K562 (cell line): Measurements from ENCODE around the gene MKNK2. TPM values are rescaled to one million over a fixed set of nuclear protein-coding genes. Genes with fewer than 3 reads are reported as not detected.

Experiments used
- ATAC-seq: fragments of 200-7000 bp; cut with Tn5 transposase; 3 replicates; pipeline ENCODE4 v1.9.1; 2020; ENCODE audit warnings: moderate library complexity
- BruUV-seq: library from RNA; stranded (reverse); fragments of 400-500 nt; replicated peaks from 2 replicates; lab custom pipeline; 2021; lab: Mats Ljungman, UMichigan
- CTCF ChIA-PET: fragments of 300-600 bp; formaldehyde crosslinking; extraction: SDS; loops from one replicate; lab custom pipeline; 2021; ENCODE audit warnings: low intra/inter-chr PET ratio; lab: Yijun Ruan, JAX
- POLR2A ChIA-PET: fragments of 300-600, 350-650 bp; sonication (Branson Sonifier 250); formaldehyde crosslinking; extraction: SDS; loops from one replicate; lab custom pipeline; 2021; ENCODE audit warnings: antibody characterized with exemption, inconsistent platforms; lab: Yijun Ruan, JAX
- DNase-seq, 4 experiments: peaks; one replicate each; pipeline versions ENCODE4 v3.0.0 to v3.0.0-alpha.2; 2011 to 2018; ENCODE audit warnings: low spot score in 3 of 4, mixed read lengths in 3 of 4; ENCODE audit errors: extremely low read depth in 1 of 4
- FAIRE-seq: peaks from 2 replicates; lab custom pipeline; 2011; peaks lifted over from hg19 to GRCh38; lab: Jason Lieb, UNC
- H2AFZ ChIP-seq: 2 replicates; pipeline ENCODE4 v1.6.0; 2011; ENCODE audit warnings: low read depth, low read length, control low read depth, inconsistent platforms
- H3K27ac ChIP-seq: fragments of 200-600 bp; 3 replicates; pipeline ENCODE4 v1.8.0; 2011; ENCODE audit warnings: low read depth, mild to moderate bottlenecking, control low read depth, inconsistent platforms, low read length, moderate library complexity, mixed read lengths; ENCODE audit errors: extremely low read depth
- H3K27me3 ChIP-seq, 2 experiments: fragments of 300-600 bp in 1 of 2; 2 replicates in 1 of 2; 3 replicates in 1 of 2; pipeline versions ENCODE4 v1.6.0 to v1.8.0; 2011; ENCODE audit warnings: inconsistent platforms in 2 of 2, low read length in 2 of 2, mild to moderate bottlenecking in 1 of 2, mixed read lengths in 1 of 2, moderate library complexity in 1 of 2; ENCODE audit not compliant: control insufficient read depth in 2 of 2, insufficient read depth in 2 of 2
- H3K36me3 ChIP-seq: fragments of 300-600 bp; 3 replicates; pipeline ENCODE4 v1.8.0; 2011; ENCODE audit warnings: mild to moderate bottlenecking, low read length, inconsistent platforms; ENCODE audit not compliant: control insufficient read depth, insufficient read depth
- H3K4me1 ChIP-seq, 2 experiments: fragments of 200-600 bp in 1 of 2; replicated peaks in 1 of 2; 2 replicates in 1 of 2; 3 replicates in 1 of 2; pipeline versions ENCODE4 v1.5.1 to v1.8.0; 2011; ENCODE audit warnings: inconsistent platforms in 2 of 2, low read length in 2 of 2, mild to moderate bottlenecking in 1 of 2, mixed read lengths in 1 of 2, moderate library complexity in 1 of 2; ENCODE audit not compliant: control insufficient read depth in 2 of 2, insufficient read depth in 2 of 2
- H3K4me2 ChIP-seq: 2 replicates; pipeline ENCODE4 v1.6.1; 2011; ENCODE audit warnings: low read length, control low read depth, inconsistent platforms, mixed read lengths; ENCODE audit not compliant: insufficient read depth
- H3K4me3 ChIP-seq: fragments of 200-600 bp; sonication (generic), shearing (Covaris generic); 2 replicates; pipeline ENCODE4 v1.5.1; 2016; ENCODE audit warnings: control low read depth, inconsistent platforms
- H3K79me2 ChIP-seq: fragments of 200-600 bp; 3 replicates; pipeline ENCODE4 v1.8.0; 2011; ENCODE audit warnings: low read length, inconsistent platforms; ENCODE audit not compliant: control insufficient read depth, insufficient read depth
- H3K9ac ChIP-seq, 2 experiments: 2 replicates each; pipeline versions ENCODE4 v1.6.0 to v1.6.1; 2011; ENCODE audit warnings: low read depth in 2 of 2, low read length in 2 of 2, control low read depth in 1 of 2, inconsistent platforms in 1 of 2, mild to moderate bottlenecking in 1 of 2, mixed read lengths in 1 of 2; ENCODE audit not compliant: insufficient read depth in 1 of 2
- H3K9me1 ChIP-seq: one replicate; pipeline ENCODE4 v1.6.0; 2011; ENCODE audit warnings: inconsistent platforms, mild to moderate bottlenecking, low read length, moderate library complexity; ENCODE audit not compliant: control insufficient read depth, insufficient read depth
- H3K9me3 ChIP-seq: replicated peaks from 2 replicates; pipeline ENCODE4 v1.5.1; 2011; ENCODE audit warnings: low read depth, low read length, inconsistent platforms; ENCODE audit not compliant: control insufficient read depth, insufficient read depth
- H4K20me1 ChIP-seq: replicated peaks from 2 replicates; pipeline ENCODE4 v1.6.1; 2011; ENCODE audit warnings: low read length, inconsistent platforms, mixed read lengths; ENCODE audit not compliant: control insufficient read depth, insufficient read depth
- EHMT2 ChIP-seq: fragments of 450-650 bp; IDR thresholded peaks from 2 replicates; pipeline ENCODE4 v1.6.1; 2018; ENCODE audit warnings: antibody characterized with exemption
- HNRNPH1 ChIP-seq: fragments of 200-400 bp; formaldehyde crosslinking; optimal IDR thresholded peaks from 2 replicates; pipeline ENCODE3; 2017; ENCODE audit warnings: low read depth, mild to moderate bottlenecking, low read length, moderate library complexity
- KHSRP ChIP-seq: fragments of 450-650 bp; IDR thresholded peaks from 2 replicates; pipeline ENCODE4 v1.6.1; 2017
- MAZ ChIP-seq, 2 experiments: fragments of 450-650 bp in 1 of 2; sonication (generic) in 1 of 2; formaldehyde crosslinking; IDR thresholded peaks in 1 of 2; conservative IDR thresholded peaks in 1 of 2; 2 replicates each; pipeline versions ENCODE4 v1.4.0 to v1.5.0; 2020; ENCODE audit warnings: mild to moderate bottlenecking in 1 of 2, missing genetic modification reagents in 1 of 2
- PTTG1 ChIP-seq: fragments of 450-650 bp; IDR thresholded peaks from 2 replicates; pipeline ENCODE4 v1.6.1; 2016; ENCODE audit warnings: low read depth, mild to moderate bottlenecking, missing genetic modification characterization, missing compliant biosample characterization
- RBM25 ChIP-seq: fragments of 200-400 bp; formaldehyde crosslinking; IDR thresholded peaks from 2 replicates; pipeline ENCODE4 v1.6.1; 2018; ENCODE audit warnings: low read length, low read depth, moderate library complexity; ENCODE audit not compliant: severe bottlenecking
- RUNX1 ChIP-seq: sonication (generic); IDR thresholded peaks from 2 replicates; pipeline ENCODE4 v1.6.1; 2016; ENCODE audit warnings: antibody characterized with exemption, low read depth
- ZBTB7A ChIP-seq: IDR thresholded peaks from 2 replicates; pipeline ENCODE4 v1.6.1; 2011; ENCODE audit warnings: low read depth, mild to moderate bottlenecking, low read length, moderate library complexity, borderline replicate concordance; ENCODE audit not compliant: control insufficient read depth
- ZFX ChIP-seq: sonication (generic); formaldehyde crosslinking; IDR thresholded peaks from 2 replicates; pipeline ENCODE4 v1.8.0; 2022; ENCODE audit warnings: mild to moderate bottlenecking, missing genetic modification reagents, moderate library complexity
- ZNF316 ChIP-seq: fragments of 450-650 bp; IDR thresholded peaks from 2 replicates; pipeline ENCODE4 v1.6.1; 2016
- ZNF551 ChIP-seq: fragments of 250-450 bp; sonication (Bioruptor Pico); IDR thresholded peaks from 2 replicates; pipeline ENCODE4 v1.5.0; 2021; ENCODE audit warnings: mild to moderate bottlenecking, moderate library complexity
- ZNF766 ChIP-seq: fragments of 200-800 bp; sonication (Bioruptor generic); conservative IDR thresholded peaks from 2 replicates; pipeline ENCODE4 v1.6.1; 2016; ENCODE audit warnings: missing genetic modification characterization, missing compliant biosample characterization
- WGBS: fragments of 100-300 bp; shearing (Covaris generic); methylation state at CpG from one replicate; pipeline ENCODE4 v1.1.6; 2016; ENCODE audit warnings: low coverage, mixed read lengths; ENCODE audit not compliant: insufficient coverage; ENCODE audit errors: missing lambda C conversion rate; 5-methylcytosine and 5-hydroxymethylcytosine counted together
- in situ Hi-C: fragments of 300-500 bp; cut with MboI; formaldehyde crosslinking; loops from 4 replicates; pipeline ENCODE4 v1.15.0; 2018; ENCODE audit warnings: inconsistent platforms, mixed read lengths
- intact Hi-C: fragments of 100-400 bp; cut with micrococcal nuclease; formaldehyde crosslinking; loops from 2 replicates; pipeline ENCODE4 v1.14.2; 2022
- polyA plus RNA-seq, 8 experiments: library from polyadenylated mRNA; depleted of rRNA in 4 of 8; stranded (reverse) in 5 of 8; unstranded in 3 of 8; fragments of >200 nt; fragmentation: Nextera tagmentation in 2 of 8; fragmentation: Illumina TruSeq in 1 of 8; extraction: Ambion mirVana in 2 of 8; extraction: Trizol in 1 of 8; gene quantifications; 2 replicates each; pipeline versions ENCODE4 v1.2.1 to v1.2.3, GENCODE V29; 2011 to 2014; ENCODE audit warnings: inconsistent platforms in 1 of 8, missing spikeins in 1 of 8
- total RNA-seq, 7 experiments: library from RNA; depleted of rRNA in 6 of 7; stranded (reverse); fragments of >200 nt in 6 of 7; fragmentation: Illumina TruSeq in 2 of 7; extraction: Trizol in 2 of 7; gene quantifications; 2 replicates each; pipeline versions ENCODE4 v1.2.1 to v1.2.3, GENCODE V29; 2011 to 2021; ENCODE audit warnings: low replicate concordance in 1 of 7
- TF ChIP-seq, protein P1 (sequence below): sonication (generic); formaldehyde crosslinking; IDR thresholded peaks from 2 replicates; pipeline ENCODE4 v1.8.1; 2023; ENCODE audit warnings: mild to moderate bottlenecking, missing genetic modification reagents

The MKNK2 gene
- total and polyA plus RNA-seq, 9 of the 15 experiments (the other 6 are each of a cell fraction or from before 2014, with no cell fraction given): 5.1 to 191 (median 51.9) TPM

DNA sequence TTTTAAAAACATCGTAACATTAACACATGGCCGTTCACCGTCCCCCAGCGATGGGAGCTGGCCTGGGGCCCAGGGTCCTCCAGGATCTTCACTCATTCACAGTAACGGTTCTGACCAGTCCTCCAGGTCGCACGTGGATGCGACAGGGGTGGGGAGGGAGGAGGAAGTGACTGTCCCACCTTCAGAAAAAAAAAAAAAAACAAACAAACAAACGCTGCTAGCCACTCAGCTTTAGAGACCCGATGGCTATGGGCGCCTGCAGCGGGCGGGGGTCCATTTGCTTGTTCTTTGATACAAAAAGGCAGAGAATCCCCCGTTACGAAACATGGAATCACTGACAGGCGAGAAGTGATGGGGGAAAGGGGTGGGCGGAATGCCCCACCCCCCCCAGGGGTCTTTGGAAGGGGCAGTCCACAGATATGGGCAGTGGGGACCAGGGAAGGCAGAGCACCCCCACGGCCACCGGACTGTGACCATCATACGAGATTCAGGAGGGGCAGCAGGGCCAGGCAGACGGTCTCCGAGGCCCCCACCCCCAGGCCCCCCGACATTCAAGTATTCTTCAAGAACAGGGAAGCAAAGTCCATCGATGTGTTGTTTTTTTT, 13.3 kb downstream of the MKNK2 start (continued):
- TF ChIP-seq ZBTB7A (peak; percentile 35; the same call in 1 of the 2 replicates), HNRNPH1 (no peak), MAZ (CRISPR knock-in tag; conservative IDR thresholded peaks at IDR 0.05 in 1 of 2, IDR thresholded peaks at IDR 0.05 in 1 of 2) (peak in 1 of 2 experiments; percentile 20; a peak in 1 of 4 replicates), PTTG1 (tag) (no peak)

GRCh38 chr19:2036424-2036823, 14.6 kb downstream of the MKNK2 start:
- peaks cover 40% of the 10 kb centered on the region; the same call in 2 of the 3 replicates for H3K36me3 ChIP-seq
- 91% methylated on average over 6 of the region's 8 CpGs for WGBS
- H4K20me1 ChIP-seq: peaks cover 4% of the 10 kb centered on the region; the same call in 1 of the 2 replicates
- H3K27me3 ChIP-seq: no peaks in the 10 kb centered on the region
- DNase-seq (no peak), ATAC-seq (no peak), FAIRE-seq (no peak)
- H3K79me2 ChIP-seq: peaks cover 6% of the 10 kb centered on the region
- H3K4me3 ChIP-seq: no peak overlapping the region
- in situ Hi-C loops (no loop called here), intact Hi-C loops (no loop called here)
- CTCF ChIA-PET: no interaction called here
- H3K9me3 ChIP-seq: peaks cover 7% of the 10 kb centered on the region
- H2AFZ ChIP-seq: no peak overlapping the region
- no peak overlapping the region for H3K27ac ChIP-seq
- peaks cover 6 to 73% of the 10 kb centered on the region in 2 experiments; a peak in 4 of 5 replicates for H3K4me1 ChIP-seq
- H3K9ac ChIP-seq: no peak overlapping the region
- no peak overlapping the region for H3K4me2 ChIP-seq
- POLR2A ChIA-PET: interaction anchor here (0.6 to 2.5 kb wide), 4 partner anchors 8 to 785 kb away, joined by 3 to 26 read pairs (median 8); no protein-coding TSS in a partner anchor
- no TSS peak for BruUV-seq
- TF ChIP-seq ZFX (CRISPR knock-in tag) (no peak), ZNF551 (CRISPR knock-in tag) (no peak), RUNX1 (no peak), ZNF766 (CRISPR knock-in tag) (no peak), ZNF316 (no peak), RBM25 (no peak), KHSRP (no peak), EHMT2 (no peak)
- TF ChIP-seq, protein P1, sequence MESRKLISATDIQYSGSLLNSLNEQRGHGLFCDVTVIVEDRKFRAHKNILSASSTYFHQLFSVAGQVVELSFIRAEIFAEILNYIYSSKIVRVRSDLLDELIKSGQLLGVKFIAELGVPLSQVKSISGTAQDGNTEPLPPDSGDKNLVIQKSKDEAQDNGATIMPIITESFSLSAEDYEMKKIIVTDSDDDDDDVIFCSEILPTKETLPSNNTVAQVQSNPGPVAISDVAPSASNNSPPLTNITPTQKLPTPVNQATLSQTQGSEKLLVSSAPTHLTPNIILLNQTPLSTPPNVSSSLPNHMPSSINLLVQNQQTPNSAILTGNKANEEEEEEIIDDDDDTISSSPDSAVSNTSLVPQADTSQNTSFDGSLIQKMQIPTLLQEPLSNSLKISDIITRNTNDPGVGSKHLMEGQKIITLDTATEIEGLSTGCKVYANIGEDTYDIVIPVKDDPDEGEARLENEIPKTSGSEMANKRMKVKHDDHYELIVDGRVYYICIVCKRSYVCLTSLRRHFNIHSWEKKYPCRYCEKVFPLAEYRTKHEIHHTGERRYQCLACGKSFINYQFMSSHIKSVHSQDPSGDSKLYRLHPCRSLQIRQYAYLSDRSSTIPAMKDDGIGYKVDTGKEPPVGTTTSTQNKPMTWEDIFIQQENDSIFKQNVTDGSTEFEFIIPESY (CRISPR knock-in tag): peak; percentile 28; the same call in 1 of the 2 replicates
- H3K9me1 ChIP-seq: no peaks in the 10 kb centered on the region
